WTC11 (cell line): ENCODE measurements around the gene DYNLT3. TPM values are rescaled to one million over a fixed set of nuclear protein-coding genes. Genes with fewer than 3 reads are reported as not detected.
A peak's percentile ranks its signal among the peaks of the same experiment; 100 is the strongest.

Experiments used
- ATAC-seq: fragments of 200-7000 bp; cut with Tn5 transposase; 2 replicates; pipeline ENCODE4 v1.10.0; 2021; ENCODE audit warnings: mild to moderate bottlenecking, moderate library complexity
- Bru-seq: library from RNA; stranded (reverse); fragments of 400-500 nt; gene quantifications from one replicate; lab custom pipeline; 2021; lab: Mats Ljungman, UMichigan
- CTCF ChIA-PET: fragments of 300-600 bp; sonication (Branson Sonifier 250); formaldehyde crosslinking; loops from one replicate; lab custom pipeline; 2021; ENCODE audit warnings: antibody characterized with exemption; lab: Charles Lee
- POLR2A ChIA-PET: fragments of 350-600 bp; sonication (Branson Sonifier 250); formaldehyde crosslinking; loops from one replicate; lab custom pipeline; 2021; ENCODE audit warnings: antibody characterized with exemption; lab: Charles Lee
- DNase-seq: peaks from one replicate; pipeline ENCODE4 v3.0.0; 2021; ENCODE audit warnings: low spot score
- H3K27ac Mint-ChIP-seq: 2 replicates; pipeline ENCODE4 v1.8.0; 2021; ENCODE audit warnings: mixed read lengths
- H3K27me3 Mint-ChIP-seq: 2 replicates; pipeline ENCODE4 v1.8.0; 2021; ENCODE audit warnings: low read depth, mild to moderate bottlenecking, moderate library complexity, mixed read lengths
- H3K36me3 Mint-ChIP-seq: 2 replicates; pipeline ENCODE4 v1.8.0; 2021; ENCODE audit warnings: mixed read lengths
- H3K4me1 Mint-ChIP-seq: 2 replicates; pipeline ENCODE4 v1.8.0; 2022; ENCODE audit warnings: mixed read lengths
- H3K4me3 Mint-ChIP-seq: 2 replicates; pipeline ENCODE4 v1.8.0; 2021; ENCODE audit warnings: mild to moderate bottlenecking, moderate library complexity, mixed read lengths
- H3K9me3 Mint-ChIP-seq: 2 replicates; pipeline ENCODE4 v1.8.0; 2021; ENCODE audit warnings: mixed read lengths
- AR ChIP-seq: fragments of 250-450 bp; sonication (Bioruptor Pico); IDR thresholded peaks from 2 replicates; pipeline ENCODE4 v1.9.0; 2021; ENCODE audit warnings: mild to moderate bottlenecking
- ATF6 ChIP-seq: sonication (generic); formaldehyde crosslinking; IDR thresholded peaks from 2 replicates; pipeline ENCODE4 v1.8.1; 2023; ENCODE audit warnings: mild to moderate bottlenecking, missing genetic modification reagents
- CREB1 ChIP-seq: sonication (generic); formaldehyde crosslinking; IDR thresholded peaks from 2 replicates; pipeline ENCODE4 v1.8.0; 2023; ENCODE audit warnings: mild to moderate bottlenecking, missing genetic modification reagents
- FOXK1 ChIP-seq: sonication (generic); formaldehyde crosslinking; IDR thresholded peaks from 2 replicates; pipeline ENCODE4 v1.8.0; 2022; ENCODE audit warnings: mild to moderate bottlenecking, moderate library complexity, missing genetic modification reagents
- FOXP4 ChIP-seq: sonication (generic); formaldehyde crosslinking; IDR thresholded peaks from 2 replicates; pipeline ENCODE4 v1.8.0; 2022; ENCODE audit warnings: mild to moderate bottlenecking, missing genetic modification reagents
- GRHL2 ChIP-seq: fragments of 250-450 bp; sonication (Bioruptor Pico); IDR thresholded peaks from 2 replicates; pipeline ENCODE4 v1.8.0; 2022; ENCODE audit warnings: mild to moderate bottlenecking, moderate library complexity; ENCODE audit not compliant: insufficient replicate concordance, severe bottlenecking
- IRF2 ChIP-seq: sonication (generic); formaldehyde crosslinking; IDR thresholded peaks from 2 replicates; pipeline ENCODE4 v1.8.0; 2022; ENCODE audit warnings: low read depth, missing genetic modification reagents, borderline replicate concordance
- MAX ChIP-seq: sonication (generic); formaldehyde crosslinking; IDR thresholded peaks from 2 replicates; pipeline ENCODE4 v1.8.0; 2022; ENCODE audit warnings: mild to moderate bottlenecking, missing genetic modification reagents
- MLX ChIP-seq: sonication (generic); formaldehyde crosslinking; IDR thresholded peaks from 2 replicates; pipeline ENCODE4 v1.8.1; 2023; ENCODE audit warnings: mild to moderate bottlenecking, missing genetic modification reagents, moderate library complexity
- MXD4 ChIP-seq: fragments of 250-450 bp; sonication (Bioruptor Pico); IDR thresholded peaks from 2 replicates; pipeline ENCODE4 v1.8.0; 2021; ENCODE audit warnings: mild to moderate bottlenecking, moderate library complexity, borderline replicate concordance
- MYBL2 ChIP-seq: sonication (generic); formaldehyde crosslinking; IDR thresholded peaks from 2 replicates; pipeline ENCODE4 v1.8.1; 2023; ENCODE audit warnings: mild to moderate bottlenecking, moderate library complexity, missing genetic modification reagents
- NR3C1 ChIP-seq: sonication (generic); formaldehyde crosslinking; conservative IDR thresholded peaks from 2 replicates; pipeline ENCODE4 v1.8.1; 2023; ENCODE audit warnings: low read depth, mild to moderate bottlenecking, missing genetic modification reagents
- RELA ChIP-seq: sonication (generic); formaldehyde crosslinking; IDR thresholded peaks from 2 replicates; pipeline ENCODE4 v1.8.1; 2022; ENCODE audit warnings: missing genetic modification reagents, mild to moderate bottlenecking, borderline replicate concordance
- SMAD4 ChIP-seq: sonication (generic); formaldehyde crosslinking; IDR thresholded peaks from 2 replicates; pipeline ENCODE4 v1.8.0; 2022; ENCODE audit warnings: mild to moderate bottlenecking, missing genetic modification reagents
- SP1 ChIP-seq: sonication (generic); formaldehyde crosslinking; conservative IDR thresholded peaks from 2 replicates; pipeline ENCODE4 v1.8.1; 2022; ENCODE audit warnings: missing genetic modification reagents
- TEAD1 ChIP-seq: sonication (generic); formaldehyde crosslinking; IDR thresholded peaks from 2 replicates; pipeline ENCODE4 v1.8.0; 2022; ENCODE audit warnings: mild to moderate bottlenecking, missing genetic modification reagents
- TEAD4 ChIP-seq: sonication (generic); formaldehyde crosslinking; IDR thresholded peaks from 2 replicates; pipeline ENCODE4 v1.8.0; 2022; ENCODE audit warnings: mild to moderate bottlenecking, missing genetic modification reagents
- USF1 ChIP-seq: sonication (generic); formaldehyde crosslinking; IDR thresholded peaks from 2 replicates; pipeline ENCODE4 v1.8.0; 2022; ENCODE audit warnings: mild to moderate bottlenecking, missing genetic modification reagents
- USF2 ChIP-seq: sonication (generic); formaldehyde crosslinking; IDR thresholded peaks from 2 replicates; pipeline ENCODE4 v1.8.1; 2023; ENCODE audit warnings: mild to moderate bottlenecking, missing genetic modification reagents, moderate library complexity
- ZNF263 ChIP-seq: sonication (generic); formaldehyde crosslinking; IDR thresholded peaks from 2 replicates; pipeline ENCODE4 v1.8.1; 2022; ENCODE audit warnings: low read depth, mild to moderate bottlenecking, moderate library complexity, missing genetic modification reagents
- ZNF416 ChIP-seq: fragments of 250-450 bp; sonication (Bioruptor Pico); IDR thresholded peaks from 2 replicates; pipeline ENCODE4 v1.9.0; 2021; ENCODE audit warnings: mild to moderate bottlenecking, inconsistent platforms
- ZNF425 ChIP-seq: fragments of 250-450 bp; sonication (Bioruptor Pico); conservative IDR thresholded peaks from 2 replicates; pipeline ENCODE4 v1.9.0; 2021; ENCODE audit warnings: mild to moderate bottlenecking
- long read RNA-seq, 3 experiments: library from RNA in 1 of 3; library from capped mRNA in 1 of 3; library from polyadenylated mRNA in 1 of 3; unstranded in 2 of 3; stranded (forward) in 1 of 3; transcript quantifications; one replicate each; pipeline ENCODE4 v2.0.0, GENCODE V29; 2021
- total RNA-seq: library from RNA; stranded (reverse); gene quantifications from 3 replicates; pipeline ENCODE4 v1.2.3, GENCODE V29; 2021

DYNLT3 gene
- total RNA-seq (5.1 to 6.1 TPM (median 5.7 TPM) in 3 replicates), Bru-seq, nascent RNA (percentile 61 among the genes with signal in this experiment)
- long read RNA-seq, experiment 1, transcript DYNLT3-203 (5 exons, 719 nt): minor isoform, 5 of 31 reads
- long read RNA-seq, experiment 1, transcript DYNLT3-201 (5 exons, 2,217 nt): major isoform, 22 of 31 reads
- long read RNA-seq, experiment 1, partial matches to known transcripts: 1 of 31 reads
- long read RNA-seq, experiment 1, other reads (novel, unspliced or antisense): 3 of 31 reads
- long read RNA-seq, experiment 2, partial matches to known transcripts: 3 of 13 reads
- long read RNA-seq, experiment 2, other reads (novel, unspliced or antisense): 4 of 13 reads
- long read RNA-seq, experiment 3, transcript DYNLT3-201 (5 exons, 2,217 nt): major isoform, 13 of 18 reads
- long read RNA-seq, experiment 3, partial matches to known transcripts: 1 of 18 reads
- long read RNA-seq, experiment 3, other reads (novel, unspliced or antisense): 2 of 18 reads

- 0 out of 2 replicates have a peak within 1 kb of the TSS, but pooled peaks have one; percentile 27 for H3K27ac Mint-ChIP-seq
- no peak for TF ChIP-seq NR3C1 (CRISPR knock-in tag)
- no peak for TF ChIP-seq GRHL2 (CRISPR knock-in tag)
- TF ChIP-seq CREB1: no peak
- TF ChIP-seq ZNF416 (CRISPR knock-in tag): no peak
- no peak for TF ChIP-seq USF1 (CRISPR knock-in tag)
- no peak for TF ChIP-seq USF2 (CRISPR knock-in tag)
- TF ChIP-seq RELA: no peak
- TF ChIP-seq SMAD4 (CRISPR knock-in tag): no peak
- TF ChIP-seq ZNF263 (CRISPR knock-in tag): no peak
- peak; percentile 47; the same call in 1 of the 2 replicates for TF ChIP-seq FOXK1
- no peak for TF ChIP-seq ZNF425 (CRISPR knock-in tag)
- TF ChIP-seq SP1 (CRISPR knock-in tag): peak; percentile 64
- TF ChIP-seq IRF2 (CRISPR knock-in tag): no peak
- no peak for TF ChIP-seq FOXP4 (CRISPR knock-in tag)
- no peak for TF ChIP-seq TEAD1
- peak; percentile 82 for TF ChIP-seq MAX
- TF ChIP-seq AR: no peak
- TF ChIP-seq MXD4 (CRISPR knock-in tag): no peak
- TF ChIP-seq MLX: no peak
- no peak for TF ChIP-seq ATF6 (CRISPR knock-in tag)
- TF ChIP-seq TEAD4 (CRISPR knock-in tag): no peak
- TF ChIP-seq MYBL2: no peak
Observed at GRCh38 chrX:37846934-37847732, at the start of gene DYNLT3. TSS of gene DYNLT3 (minus strand) at chrX:37847571. CDS start at chrX:37847510, 61 bp downstream.

More at GRCh38 chrX:37846934-37847732, at the start of gene DYNLT3:
- no peaks in the 10 kb centered on the region for H3K4me1 Mint-ChIP-seq
- DNase-seq (peak; percentile 76), ATAC-seq (peak; percentile 98)
- ChIA-PET CTCF (no interaction called here), POLR2A (no interaction called here)
- H3K27me3 Mint-ChIP-seq: peaks cover 2% of the 10 kb centered on the region; the same call in 1 of the 2 replicates
- H3K36me3 Mint-ChIP-seq: no peaks in the 10 kb centered on the region
- H3K4me3 Mint-ChIP-seq: peak within 1 kb of the TSS; percentile 56
- H3K9me3 Mint-ChIP-seq: no peaks in the 10 kb centered on the region
